Activated CD4-positive, alpha-beta T cell treated with anti-CD3 and anti-CD28 coated beads, Interleukin-2, Interleukin-6, amounts not matched to agents 100 ng/mL and 50 ng/mL, durations not matched to agents 16 hours and 8 hours (primary cell): ENCODE data around the gene HIGD2B.
"Not testable (repeated sequence)": the region's sequence is repeated elsewhere in the genome, so short reads cannot be mapped to it uniquely, and the experiment has no call there.

Experiments
- DNase-seq: peaks from one replicate; pipeline ENCODE4 v3.0.0-alpha.2; 2020

Gene HIGD2B

DNA sequence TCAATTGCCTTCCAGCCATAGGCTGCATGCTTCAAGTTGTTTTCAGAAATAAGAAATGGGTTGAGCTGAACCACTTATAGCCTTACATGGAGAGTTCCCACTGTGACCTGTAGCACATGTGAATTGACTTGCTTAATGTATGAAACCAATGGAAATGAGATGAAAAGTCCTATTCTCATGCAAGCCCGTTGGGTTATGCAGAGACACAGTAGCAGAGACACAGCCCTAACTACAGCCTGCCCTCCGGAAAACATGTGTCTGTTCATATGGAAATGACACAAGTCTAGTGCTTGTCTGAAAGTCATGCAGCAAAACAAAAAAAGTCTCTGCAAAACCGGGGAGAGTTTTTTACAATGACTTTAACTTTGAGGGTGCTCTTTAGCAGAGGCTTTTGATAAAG, 14.5 kb downstream of the HIGD2B start:
- no peak for DNase-seq

DNA sequence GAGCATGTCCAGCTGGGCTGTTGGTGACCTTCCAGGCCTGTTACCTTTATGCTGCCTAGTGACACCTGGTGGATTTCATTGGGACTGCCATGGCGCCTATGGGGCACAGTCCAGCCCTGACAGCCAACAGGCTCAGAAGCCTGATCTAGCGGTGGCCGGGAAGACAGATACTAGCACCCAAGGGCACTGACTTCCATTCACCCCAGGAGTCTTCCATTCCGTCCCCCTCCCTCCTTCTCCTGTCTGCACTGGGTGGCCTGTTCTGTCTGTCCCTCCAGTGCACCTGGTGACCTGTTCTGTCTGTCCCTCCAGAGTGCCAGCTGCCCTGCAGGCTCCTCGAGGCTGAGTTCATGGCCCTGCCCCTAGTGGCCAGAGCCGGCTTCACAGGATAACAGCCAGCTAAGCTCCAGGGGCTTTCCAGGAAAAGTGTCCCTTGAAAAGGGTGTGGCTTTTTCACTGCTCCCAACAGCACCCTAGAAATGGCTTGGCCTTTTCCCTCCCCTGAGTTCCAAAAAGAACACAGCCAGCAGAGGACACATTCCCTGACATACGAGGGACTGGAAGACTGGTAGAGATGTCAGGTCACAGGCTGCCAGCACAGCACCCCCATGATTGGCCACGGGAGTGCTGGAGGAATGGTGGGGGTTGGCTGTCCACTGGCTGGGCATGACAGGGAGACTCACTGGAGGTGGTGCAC, 15.2 kb downstream of the HIGD2B start:
- DNase-seq, result peak; percentile 76

DNA sequence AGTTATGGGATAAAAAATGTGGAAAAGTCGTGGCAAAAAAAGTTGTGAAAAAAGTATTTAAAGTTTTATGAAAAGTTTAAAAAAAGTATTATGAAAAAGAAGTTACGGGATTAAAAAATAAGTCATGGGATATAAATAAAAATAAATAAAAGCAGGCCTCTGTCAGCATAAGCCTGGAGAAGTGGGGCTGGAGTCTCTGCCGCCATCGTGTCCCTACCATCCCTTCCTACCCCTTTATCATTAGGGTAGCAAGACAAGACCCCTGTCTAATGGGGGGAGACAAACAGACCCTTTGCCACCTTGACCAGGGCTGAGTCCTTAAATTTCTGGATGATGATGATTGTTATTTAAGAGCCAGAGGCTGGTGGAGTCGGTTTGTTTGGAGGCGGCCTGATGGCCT, 16.2 kb downstream of the HIGD2B start:
- DNase-seq, result not testable (repeated sequence)

DNA sequence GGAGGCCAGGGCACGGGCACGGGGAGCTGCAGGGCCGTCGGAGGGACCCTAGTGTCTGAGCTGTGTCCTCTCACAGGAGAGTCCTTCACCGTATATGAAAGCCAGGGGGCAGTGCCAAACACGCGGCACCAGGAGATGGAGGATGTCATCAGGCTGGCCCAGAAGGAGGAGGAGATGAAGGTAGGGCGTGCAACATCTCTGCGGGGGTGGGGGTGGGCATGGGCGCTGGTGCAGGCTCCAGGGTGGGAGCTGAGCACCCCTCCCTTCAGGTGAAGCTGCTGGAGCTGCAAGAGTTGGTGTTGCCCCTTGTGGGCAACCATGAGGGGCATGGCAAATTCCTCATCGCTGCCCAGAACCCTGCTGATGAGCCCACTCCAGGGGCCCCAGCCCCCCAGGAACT, 20.3 kb downstream of the HIGD2B start:
- not testable (repeated sequence) for DNase-seq

DNA sequence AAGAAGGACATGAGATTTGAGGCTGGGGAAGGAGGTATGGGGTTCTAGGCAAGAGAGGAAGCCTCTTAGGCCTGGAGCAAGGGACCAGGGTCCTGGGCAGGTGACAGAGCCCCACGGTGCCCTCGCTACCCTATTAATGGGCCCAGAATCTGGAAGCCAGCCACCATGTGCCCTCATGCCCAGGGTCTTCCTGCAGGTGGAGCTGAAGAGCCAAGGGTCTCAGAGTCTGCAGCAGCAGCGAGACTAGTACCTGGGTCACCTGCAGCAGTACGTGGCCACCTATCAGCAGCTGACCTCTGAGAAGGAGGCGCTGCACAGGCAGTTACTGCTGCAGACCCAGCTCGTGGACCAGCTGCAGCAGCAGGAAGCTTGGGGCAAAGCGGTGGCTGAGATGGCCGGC, 22.1 kb downstream of the HIGD2B start:
- DNase-seq, result not testable (repeated sequence)

DNA sequence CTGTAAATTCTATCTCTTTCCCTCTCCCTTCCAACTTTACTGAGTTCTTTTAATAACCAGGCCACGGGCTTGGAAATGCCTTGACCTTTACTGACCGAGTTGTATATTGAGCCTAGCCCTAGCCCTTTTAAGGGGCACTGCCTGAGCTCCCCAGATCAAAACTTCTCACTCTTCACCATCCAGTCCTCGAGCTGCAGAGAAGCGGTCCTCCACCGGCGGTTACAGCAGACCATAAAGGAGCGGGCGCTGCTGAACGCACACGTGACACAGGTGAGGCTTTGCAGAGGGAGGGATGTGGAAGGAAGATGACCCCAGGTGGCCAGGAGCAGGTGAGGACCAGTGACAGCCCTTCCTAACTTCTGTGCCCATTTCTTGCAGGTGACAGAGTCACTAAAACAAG, 24.9 kb downstream of the HIGD2B start:
- DNase-seq, result not testable (repeated sequence)

DNA sequence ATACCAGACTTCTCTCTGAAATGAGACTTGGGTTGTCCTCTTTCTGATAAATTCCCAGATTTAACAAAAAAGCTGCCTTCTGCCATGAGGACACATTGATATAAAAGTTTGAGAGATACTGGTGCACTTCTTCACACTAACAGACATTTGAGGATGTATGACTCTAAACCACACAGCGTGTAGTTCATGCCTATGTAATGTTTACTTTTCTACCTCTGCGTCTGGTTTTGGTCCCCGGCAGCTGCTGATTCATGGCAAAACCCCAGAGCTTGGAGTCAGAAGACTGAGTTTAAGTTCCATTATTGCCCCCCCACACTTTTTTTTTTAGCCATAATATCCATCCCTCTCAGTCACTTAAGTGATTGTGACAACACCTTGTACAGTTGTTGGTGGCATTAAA, 30.0 kb downstream of the HIGD2B start:
- DNase-seq, result not testable (repeated sequence)

DNA sequence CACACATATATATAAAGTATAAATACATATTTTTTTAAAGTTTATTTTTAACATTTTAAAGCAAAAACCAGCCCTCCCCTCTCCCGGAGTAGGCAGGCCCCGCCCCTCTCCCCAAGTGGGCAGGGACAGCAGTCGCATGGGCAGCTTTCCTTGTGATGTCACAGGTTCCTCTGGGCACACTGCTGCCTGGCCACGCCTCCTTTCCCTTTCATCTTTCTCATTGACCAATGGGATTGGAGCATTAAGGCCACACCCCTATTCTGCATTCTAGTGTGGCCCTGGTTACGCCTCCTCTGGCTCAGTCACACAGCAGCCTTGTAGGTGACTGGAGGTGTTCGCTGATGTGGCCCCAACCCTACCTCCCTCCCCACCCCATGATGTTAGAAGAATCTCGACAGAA, 31.6 kb downstream of the HIGD2B start, which contains the start of gene GOLGA6B:
GOLGA6B (plus strand) TSS at position 301 of the 400 bp plus-strand sequence; CDS start at position 342, 41 bp downstream.
- not testable (repeated sequence) for DNase-seq

DNA sequence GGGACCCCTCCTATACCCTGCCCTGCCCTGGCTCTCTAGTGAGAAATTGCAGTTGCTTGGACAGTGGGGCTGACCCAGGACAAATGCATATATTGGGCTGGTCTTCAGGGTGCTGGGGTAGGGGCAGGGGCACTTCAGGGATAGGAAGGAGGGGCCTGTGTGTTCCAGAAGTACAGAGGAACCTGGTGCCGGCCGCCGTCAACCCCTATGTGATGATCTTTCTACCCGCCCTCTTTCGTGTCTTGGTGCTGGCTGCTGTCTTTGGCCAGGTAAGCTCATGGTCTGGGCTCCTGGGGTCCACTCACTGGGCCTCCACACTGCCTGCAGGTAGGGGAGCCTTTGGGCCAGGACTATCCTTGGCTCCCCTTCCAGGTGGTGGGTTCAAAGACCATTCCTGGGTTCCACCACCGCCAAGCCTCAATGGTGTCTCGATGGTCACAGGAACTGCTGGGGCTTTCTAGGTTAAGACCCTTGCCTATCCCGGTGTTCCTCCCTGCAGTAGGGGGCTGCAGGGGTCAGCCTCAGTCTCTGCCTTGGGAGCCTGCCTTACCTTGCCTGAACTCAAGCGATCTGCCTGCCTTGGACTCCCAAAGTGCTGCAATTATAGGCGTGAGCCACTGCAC, 37.2 kb downstream of the HIGD2B start:
- DNase-seq, result not testable (repeated sequence)

DNA sequence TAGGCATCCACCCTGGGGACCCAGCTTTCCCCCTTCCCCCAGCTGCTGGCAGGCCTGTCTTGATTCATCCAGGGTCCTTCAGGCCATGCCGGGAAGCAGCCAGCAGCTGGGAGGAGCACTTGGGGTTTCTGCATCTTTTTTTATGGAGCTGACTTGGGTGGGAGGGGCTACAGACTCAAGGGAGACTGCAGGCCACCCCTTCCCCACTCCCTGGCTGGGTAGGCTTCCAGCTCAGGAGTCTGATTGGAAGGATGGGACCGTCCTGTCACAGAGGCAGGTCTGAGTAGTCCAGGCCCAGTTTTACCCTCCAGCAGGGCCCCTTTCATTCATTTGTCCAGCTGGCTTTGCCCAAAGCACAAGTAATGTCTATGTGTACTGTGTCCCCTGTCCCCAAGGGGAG, 43.7 kb downstream of the HIGD2B start:
- not testable (repeated sequence) for DNase-seq

DNA sequence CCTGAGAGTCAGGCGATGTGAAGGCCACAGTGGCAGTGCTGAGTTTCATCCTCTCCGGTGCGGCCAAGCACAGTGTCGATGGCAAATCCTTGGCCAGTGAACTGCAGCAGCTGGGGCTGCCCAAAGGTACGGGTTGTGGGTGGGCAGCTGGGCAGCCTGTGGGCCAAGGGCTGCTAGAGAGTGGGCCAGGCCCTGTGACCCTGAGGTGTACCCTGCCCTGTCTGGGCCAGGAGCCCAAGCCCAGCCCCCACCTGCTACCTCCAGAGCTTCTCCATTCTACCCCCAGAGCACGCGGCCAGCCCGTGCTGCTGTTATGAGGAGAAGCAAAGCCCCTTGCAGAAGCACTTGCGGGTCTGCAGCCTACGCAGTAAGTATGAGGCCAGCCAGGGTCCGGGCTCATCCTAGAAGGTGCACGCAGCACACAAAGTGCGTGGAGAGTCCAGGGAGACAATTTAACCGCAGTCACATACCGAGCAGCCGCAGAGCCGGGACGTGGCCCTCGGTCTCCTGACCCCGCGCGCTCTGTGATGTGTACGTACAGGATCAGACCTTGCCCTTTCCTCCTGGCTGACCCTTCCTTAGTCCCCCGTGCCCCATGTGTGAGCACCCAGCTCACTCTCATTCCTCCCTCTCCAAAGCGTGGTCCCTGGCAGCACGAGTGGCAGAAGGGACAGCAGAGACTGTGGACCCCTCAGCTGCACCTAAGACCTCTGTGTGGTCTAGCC, 46.1 kb downstream of the HIGD2B start:
- DNase-seq, result not testable (repeated sequence)

DNA sequence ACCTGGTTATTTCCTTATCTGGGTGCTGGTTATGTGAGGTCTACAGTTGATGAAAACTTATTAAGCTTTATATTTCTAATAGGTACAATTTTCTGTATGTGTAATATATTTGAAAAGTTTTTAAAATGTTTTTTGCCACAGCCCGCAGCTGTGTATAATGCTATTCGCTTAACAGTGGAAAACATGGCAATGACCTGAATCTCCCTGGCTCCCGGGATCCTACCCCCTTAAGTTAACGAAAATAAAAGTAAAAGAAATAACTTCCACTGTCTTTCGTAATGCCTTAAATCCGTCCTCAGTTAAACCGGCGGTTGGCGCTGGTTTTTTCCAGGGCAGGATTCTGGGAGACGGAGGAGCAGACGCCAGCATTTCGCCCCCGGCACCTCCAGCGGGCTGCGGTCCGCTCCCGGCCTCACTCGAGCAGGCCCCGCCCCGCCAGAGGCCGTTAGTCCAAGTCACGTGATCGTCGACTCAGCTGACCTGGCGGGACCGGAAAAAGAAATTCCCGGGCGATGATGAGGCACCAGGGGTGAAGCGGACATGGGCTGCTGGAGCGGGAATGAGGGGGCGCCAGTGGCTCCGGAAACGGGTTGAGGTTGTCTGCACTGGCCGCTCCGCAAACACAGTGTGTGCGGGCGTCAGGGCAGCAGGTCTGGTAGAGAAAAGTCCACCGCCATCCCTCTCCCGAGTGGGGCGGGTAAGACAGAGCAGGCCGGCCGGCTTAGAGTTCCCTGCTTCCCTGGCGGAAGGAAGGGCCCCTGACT, 49.3 kb downstream of the HIGD2B start:
- peak; percentile 76 for DNase-seq

DNA sequence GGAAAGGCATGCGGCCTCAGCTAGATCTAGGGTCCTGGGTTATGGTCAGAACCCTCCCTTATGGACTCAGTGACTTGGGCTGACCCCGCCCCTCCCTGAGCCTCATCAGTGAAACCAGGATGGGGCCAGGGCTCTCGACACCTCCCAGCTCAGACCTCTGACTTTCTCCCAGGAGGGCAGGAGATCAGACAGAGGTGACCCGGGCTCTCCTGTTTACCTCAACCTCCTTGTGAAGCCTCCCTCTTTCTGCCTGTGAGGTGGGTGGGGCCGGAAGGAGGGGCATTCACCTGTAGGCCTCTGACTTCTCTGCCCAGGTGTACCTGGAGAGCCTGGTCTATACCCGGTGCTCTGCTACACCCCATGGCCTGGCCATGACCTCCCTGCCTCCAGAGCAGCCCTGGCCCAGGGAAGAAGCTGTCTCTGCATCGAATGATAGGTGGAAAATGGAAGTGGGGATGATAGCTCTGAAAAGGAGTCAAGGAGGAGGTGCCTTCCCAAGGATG, 56.9 kb downstream of the HIGD2B start:
- DNase-seq, result not testable (repeated sequence)

DNA sequence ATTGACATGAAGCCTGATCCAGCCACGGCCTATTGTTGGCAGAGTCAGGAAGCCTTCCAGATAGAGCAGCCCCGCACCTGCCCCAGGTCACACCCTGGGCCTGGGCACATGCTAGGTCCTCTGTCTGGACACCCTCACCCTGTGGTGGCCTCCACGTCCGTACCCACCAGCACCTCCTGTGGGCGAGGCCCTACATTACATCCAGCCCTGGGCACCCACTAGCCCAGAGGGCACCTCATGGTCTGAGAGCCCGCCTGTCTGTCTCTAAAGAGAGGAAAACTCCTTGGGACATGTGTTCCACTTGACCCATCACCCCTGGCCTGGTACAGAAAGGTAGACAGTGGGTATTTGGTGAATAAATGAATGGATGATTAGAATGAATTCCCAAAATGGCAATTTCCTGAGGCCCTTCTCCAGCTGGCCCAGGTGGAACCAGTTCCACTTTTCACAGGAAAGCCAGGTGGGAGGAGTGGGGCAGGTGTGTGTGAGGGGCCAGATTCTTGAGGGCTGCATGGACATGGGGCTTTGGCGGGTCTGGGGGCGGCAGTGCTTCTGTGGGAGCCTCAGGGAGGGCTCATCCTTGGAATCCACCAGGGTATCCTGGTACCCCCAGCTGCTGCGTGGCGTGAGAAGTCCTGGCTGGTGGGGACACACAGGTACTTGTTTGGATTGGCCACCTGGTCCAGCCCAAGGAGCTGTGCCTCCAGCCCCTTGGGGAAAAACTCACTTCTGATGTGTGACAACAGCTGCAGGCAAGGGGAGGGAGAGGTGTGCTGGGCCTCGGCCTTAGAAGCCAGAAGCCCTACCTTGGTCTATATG, 57.5 kb downstream of the HIGD2B start:
- DNase-seq, result peak; percentile 14

DNA sequence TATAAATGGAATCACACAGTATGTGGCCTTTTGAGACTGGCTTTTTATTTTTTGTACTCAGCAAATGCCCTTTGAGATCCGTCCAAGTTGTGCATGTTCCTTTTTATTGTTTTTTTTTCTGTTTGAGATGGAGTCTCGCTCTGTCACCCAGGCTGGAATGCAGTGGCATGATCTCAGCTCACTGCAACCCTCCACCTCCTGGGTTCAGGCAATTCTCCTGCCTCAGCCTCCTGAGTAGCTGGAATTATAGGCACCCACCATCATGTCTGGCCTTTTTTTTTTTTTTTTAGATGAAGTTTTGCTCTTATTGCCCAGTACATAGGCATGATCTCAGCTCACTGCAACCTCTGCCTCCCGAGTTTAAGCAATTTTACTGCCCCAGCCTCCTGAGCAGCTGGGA, 59.8 kb downstream of the HIGD2B start:
- DNase-seq, result not testable (repeated sequence)
